Left lung (tissue), 10 donors: ENCODE results near the gene SOCS7. TPM values are rescaled to one million over a fixed set of nuclear protein-coding genes. Genes with fewer than 3 reads are reported as not detected.
A peak's percentile ranks its signal among the peaks of the same experiment; 100 is the strongest.

Experiments used
- ATAC-seq: fragments of 200-7000 bp; cut with Tn5 transposase; one replicate; pipeline ENCODE4 v1.9.1; 2020; ENCODE audit warnings: moderate library complexity
- DNase-seq, 4 donors: peaks; one replicate each; pipeline ENCODE4 v3.0.0-alpha.2; 2013 to 2020
- H3K27ac ChIP-seq, 2 donors: fragments of 200-600 bp; sonication (generic) in 1 of 2; one replicate each; pipeline versions ENCODE4 v1.5.0 to v1.8.0; 2020 to 2021
- H3K27me3 ChIP-seq, 2 donors: fragments of 200-600 bp; sonication (generic) in 1 of 2; one replicate each; pipeline versions ENCODE4 v1.5.0 to v1.8.0; 2020 to 2021
- H3K36me3 ChIP-seq, 2 donors: fragments of 200-600 bp; sonication (generic) in 1 of 2; one replicate each; pipeline versions ENCODE4 v1.5.0 to v1.8.0; 2020 to 2021
- H3K4me1 ChIP-seq, 2 donors: fragments of 200-600 bp; one replicate each; pipeline ENCODE4 v1.8.0; 2021
- H3K4me3 ChIP-seq, 2 donors: fragments of 200-600 bp; sonication (generic) in 1 of 2; one replicate each; pipeline versions ENCODE4 v1.5.0 to v1.8.0; 2020 to 2021; ENCODE audit warnings: mild to moderate bottlenecking in 1 of 2
- H3K9me3 ChIP-seq, 2 donors: fragments of 200-600 bp; sonication (generic) in 1 of 2; one replicate each; pipeline versions ENCODE4 v1.5.0 to v1.8.0; 2020 to 2021
- CTCF ChIP-seq, 2 donors: fragments of 200-600 bp; sonication (generic) in 1 of 2; IDR thresholded peaks; one replicate each; pipeline versions ENCODE4 v1.5.0 to v1.8.0; 2021; ENCODE audit warnings: antibody characterized with exemption in 2 of 2
- intact Hi-C, 2 donors: fragments of 100-400 bp; cut with DNase I; formaldehyde crosslinking; loops; one replicate each; pipeline versions ENCODE4 v1.11.2 to v1.14.2; 2022
- polyA plus RNA-seq, 6 donors: library from polyadenylated mRNA; unstranded; fragments of 120-200 nt; gene quantifications; one replicate each; pipeline ENCODE4 v1.2.1, GENCODE V29; 2013; ENCODE audit not compliant: insufficient read length in 6 of 6
- total RNA-seq, 2 donors: library from RNA; stranded (reverse); fragmentation: NEBNext Ultra II Directional; extraction: Animal tissue kit (Norgen Biotek cat#: 25700); gene quantifications; one replicate each; pipeline ENCODE4 v1.2.1, GENCODE V29; 2021
- donor health status: DM: no; HTN: yes; CAD: no.
- donor health status: DM: no; HTN: no; CAD: no.

SOCS7 gene
- total and polyA plus RNA-seq, 8 donors = 14.1 to 22.6 (median 19.5) TPM

GRCh38 chr17:38428643-38429371 is 77.2 kb downstream of the SOCS7 start:
- TF ChIP-seq CTCF (IDR thresholded peaks at IDR 0.05) = no peak
- peak overlapping the region; percentile 88 to 90 for H3K4me3 ChIP-seq
- no peaks in the 10 kb centered on the region for H3K36me3 ChIP-seq
- H3K9me3 ChIP-seq = no peaks in the 10 kb centered on the region
- peak overlapping the region; percentile 78 to 86 for H3K27ac ChIP-seq
- H3K4me1 ChIP-seq = peaks cover 0 to 56% of the 10 kb centered on the region in 2 donors
- intact Hi-C loops = no loop called here
- DNase-seq = peak in 3 of 4 donors; percentile 60 to 89 (median 78)
- peak; percentile 68 for ATAC-seq
- no peaks in the 10 kb centered on the region for H3K27me3 ChIP-seq

- Histone ChIP-seq H3K4me1 (peaks cover 0 to 52% of the 10 kb centered on the region in 2 donors), H3K27me3 (no peaks in the 10 kb centered on the region), H3K27ac (peak overlapping the region; percentile 78 to 86), H3K4me3 (peak overlapping the region; percentile 88 to 90), H3K36me3 (no peaks in the 10 kb centered on the region), H3K9me3 (no peaks in the 10 kb centered on the region)
- DNase-seq (no peak), ATAC-seq (no peak)
- intact Hi-C loops = no loop called here
- TF ChIP-seq CTCF (IDR thresholded peaks at IDR 0.05) = no peak
Measured at GRCh38 chr17:38429476-38430100, 77.9 kb downstream of the SOCS7 start.

- intact Hi-C loops = no loop called here
- DNase-seq (no peak), ATAC-seq (peak; percentile 24)
- Histone ChIP-seq H3K4me3 (no peak overlapping the region), H3K27ac (peak overlapping the region in 1 of 2 donors; percentile 78), H3K4me1 (peaks cover 0 to 45% of the 10 kb centered on the region in 2 donors), H3K27me3 (no peaks in the 10 kb centered on the region), H3K36me3 (no peaks in the 10 kb centered on the region), H3K9me3 (no peaks in the 10 kb centered on the region)
- TF ChIP-seq CTCF (IDR thresholded peaks at IDR 0.05) = no peak
Measured at GRCh38 chr17:38430316-38430715, 78.7 kb downstream of the SOCS7 start.

- Histone ChIP-seq H3K9me3 (no peaks in the 10 kb centered on the region), H3K36me3 (no peaks in the 10 kb centered on the region), H3K4me3 (no peak overlapping the region), H3K4me1 (peaks cover 0 to 44% of the 10 kb centered on the region in 2 donors), H3K27ac (no peak overlapping the region), H3K27me3 (no peaks in the 10 kb centered on the region)
- intact Hi-C loops = no loop called here
- TF ChIP-seq CTCF (IDR thresholded peaks at IDR 0.05) = no peak
- DNase-seq (no peak), ATAC-seq (no peak)
Measured at GRCh38 chr17:38430822-38431221, 79.2 kb downstream of the SOCS7 start.

GRCh38 chr17:38431346-38432145 is 79.9 kb downstream of the SOCS7 start:
- Histone ChIP-seq H3K4me1 (peaks cover 0 to 38% of the 10 kb centered on the region in 2 donors), H3K4me3 (no peak overlapping the region), H3K27me3 (no peaks in the 10 kb centered on the region), H3K36me3 (no peaks in the 10 kb centered on the region), H3K27ac (no peak overlapping the region), H3K9me3 (no peaks in the 10 kb centered on the region)
- no peak for TF ChIP-seq CTCF (IDR thresholded peaks at IDR 0.05)
- ATAC-seq = no peak
- DNase-seq = no peak
- intact Hi-C loops = no loop called here
